WTC11 (cell line): Measurements from ENCODE around the gene PFKFB3. TPM values are rescaled to one million over a fixed set of nuclear protein-coding genes. Genes with fewer than 3 reads are reported as not detected.

Experiments used
- ATAC-seq: fragments of 200-7000 bp; cut with Tn5 transposase; 2 replicates; pipeline ENCODE4 v1.10.0; 2021; ENCODE audit warnings: mild to moderate bottlenecking, moderate library complexity
- CTCF ChIA-PET: fragments of 300-600 bp; sonication (Branson Sonifier 250); formaldehyde crosslinking; loops from one replicate; lab custom pipeline; 2021; ENCODE audit warnings: antibody characterized with exemption; lab: Charles Lee
- POLR2A ChIA-PET: fragments of 350-600 bp; sonication (Branson Sonifier 250); formaldehyde crosslinking; loops from one replicate; lab custom pipeline; 2021; ENCODE audit warnings: antibody characterized with exemption; lab: Charles Lee
- DNase-seq: peaks from one replicate; pipeline ENCODE4 v3.0.0; 2021; ENCODE audit warnings: low spot score
- H3K27ac Mint-ChIP-seq: 2 replicates; pipeline ENCODE4 v1.8.0; 2021; ENCODE audit warnings: mixed read lengths
- H3K27me3 Mint-ChIP-seq: 2 replicates; pipeline ENCODE4 v1.8.0; 2021; ENCODE audit warnings: low read depth, mild to moderate bottlenecking, moderate library complexity, mixed read lengths
- H3K36me3 Mint-ChIP-seq: 2 replicates; pipeline ENCODE4 v1.8.0; 2021; ENCODE audit warnings: mixed read lengths
- H3K4me1 Mint-ChIP-seq: 2 replicates; pipeline ENCODE4 v1.8.0; 2022; ENCODE audit warnings: mixed read lengths
- H3K4me3 Mint-ChIP-seq: 2 replicates; pipeline ENCODE4 v1.8.0; 2021; ENCODE audit warnings: mild to moderate bottlenecking, moderate library complexity, mixed read lengths
- H3K9me3 Mint-ChIP-seq: 2 replicates; pipeline ENCODE4 v1.8.0; 2021; ENCODE audit warnings: mixed read lengths
- CBFB ChIP-seq: sonication (generic); formaldehyde crosslinking; IDR thresholded peaks from 2 replicates; pipeline ENCODE4 v1.8.1; 2022; ENCODE audit warnings: mild to moderate bottlenecking, low read depth, missing genetic modification reagents
- E2F1 ChIP-seq: sonication (generic); formaldehyde crosslinking; IDR thresholded peaks from 2 replicates; pipeline ENCODE4 v1.8.0; 2022; ENCODE audit warnings: mild to moderate bottlenecking, missing genetic modification reagents
- E2F5 ChIP-seq: sonication (generic); formaldehyde crosslinking; IDR thresholded peaks from 2 replicates; pipeline ENCODE4 v1.8.1; 2022; ENCODE audit warnings: mild to moderate bottlenecking, moderate library complexity, missing genetic modification reagents
- ETV6 ChIP-seq: sonication (generic); formaldehyde crosslinking; IDR thresholded peaks from 2 replicates; pipeline ENCODE4 v1.8.1; 2022; ENCODE audit warnings: mild to moderate bottlenecking, missing genetic modification reagents
- GRHL2 ChIP-seq: fragments of 250-450 bp; sonication (Bioruptor Pico); IDR thresholded peaks from 2 replicates; pipeline ENCODE4 v1.8.0; 2022; ENCODE audit warnings: mild to moderate bottlenecking, moderate library complexity; ENCODE audit not compliant: insufficient replicate concordance, severe bottlenecking
- HMGA2 ChIP-seq: fragments of 250-450 bp; sonication (Bioruptor Pico); IDR thresholded peaks from 2 replicates; pipeline ENCODE4 v1.4.0; 2021; ENCODE audit warnings: mild to moderate bottlenecking, moderate library complexity
- HMGXB4 ChIP-seq: sonication (generic); formaldehyde crosslinking; IDR thresholded peaks from 2 replicates; pipeline ENCODE4 v1.8.1; 2023; ENCODE audit warnings: mild to moderate bottlenecking, moderate library complexity, missing genetic modification reagents
- JAZF1 ChIP-seq: fragments of 250-450 bp; sonication (Bioruptor Pico); IDR thresholded peaks from 2 replicates; pipeline ENCODE4 v1.9.0; 2021; ENCODE audit warnings: moderate library complexity, mild to moderate bottlenecking, inconsistent platforms
- MYBL2 ChIP-seq: sonication (generic); formaldehyde crosslinking; IDR thresholded peaks from 2 replicates; pipeline ENCODE4 v1.8.1; 2023; ENCODE audit warnings: mild to moderate bottlenecking, moderate library complexity, missing genetic modification reagents
- NFATC4 ChIP-seq: fragments of 250-450 bp; sonication (Bioruptor Pico); IDR thresholded peaks from 2 replicates; pipeline ENCODE4 v1.9.0; 2021; ENCODE audit warnings: mild to moderate bottlenecking
- NFYB ChIP-seq: sonication (generic); formaldehyde crosslinking; conservative IDR thresholded peaks from 2 replicates; pipeline ENCODE4 v1.8.0; 2022; ENCODE audit warnings: low read depth, missing genetic modification reagents
- PRRX2 ChIP-seq: fragments of 250-450 bp; sonication (Bioruptor Pico); IDR thresholded peaks from 2 replicates; pipeline ENCODE4 v1.8.0; 2021; ENCODE audit warnings: mild to moderate bottlenecking
- TP53 ChIP-seq: sonication (generic); formaldehyde crosslinking; IDR thresholded peaks from 2 replicates; pipeline ENCODE4 v1.8.1; 2023; ENCODE audit warnings: mild to moderate bottlenecking, missing genetic modification reagents
- ZBTB21 ChIP-seq: sonication (generic); formaldehyde crosslinking; IDR thresholded peaks from 2 replicates; pipeline ENCODE4 v1.8.1; 2023; ENCODE audit warnings: mild to moderate bottlenecking, missing genetic modification reagents, borderline replicate concordance
- ZBTB43 ChIP-seq: sonication (generic); formaldehyde crosslinking; IDR thresholded peaks from 2 replicates; pipeline ENCODE4 v1.8.1; 2023; ENCODE audit warnings: mild to moderate bottlenecking, missing genetic modification reagents
- ZNF232 ChIP-seq: sonication (generic); formaldehyde crosslinking; IDR thresholded peaks from 2 replicates; pipeline ENCODE4 v1.8.0; 2022; ENCODE audit warnings: mild to moderate bottlenecking, missing genetic modification reagents
- ZNF281 ChIP-seq: sonication (generic); formaldehyde crosslinking; IDR thresholded peaks from 2 replicates; pipeline ENCODE4 v1.8.0; 2023; ENCODE audit warnings: mild to moderate bottlenecking, missing genetic modification reagents
- ZNF671 ChIP-seq: fragments of 250-450 bp; sonication (Bioruptor Pico); IDR thresholded peaks from 2 replicates; pipeline ENCODE4 v1.8.0; 2021; ENCODE audit warnings: mild to moderate bottlenecking
- total RNA-seq: library from RNA; stranded (reverse); gene quantifications from 3 replicates; pipeline ENCODE4 v1.2.3, GENCODE V29; 2021

PFKFB3 gene
- total RNA-seq, 1 experiment from 2014 or later, result 30.6 TPM

- TF ChIP-seq PRRX2 (CRISPR knock-in tag), result no peak
Measured at GRCh38 chr10:6154566-6154965, 48.2 kb upstream of the PFKFB3 start (continued).

- H3K9me3 Mint-ChIP-seq, result no peaks in the 10 kb centered on the region
- no peak for ATAC-seq
- no peak overlapping the region for H3K27ac Mint-ChIP-seq
- no peak for DNase-seq
- H3K27me3 Mint-ChIP-seq, result peaks cover 6% of the 10 kb centered on the region
- ChIA-PET POLR2A (no interaction called here), CTCF (interaction anchor here (0.6 kb wide), 1 partner anchor 25 kb away, joined by 3 read pairs; no protein-coding TSS in a partner anchor)
- TF ChIP-seq ZNF281 (CRISPR knock-in tag), result no peak
- TF ChIP-seq HMGA2, result no peak
- TF ChIP-seq ZNF671 (CRISPR knock-in tag), result no peak
- no peak for TF ChIP-seq JAZF1 (CRISPR knock-in tag)
- no peak for TF ChIP-seq PRRX2 (CRISPR knock-in tag)
- TF ChIP-seq E2F5 (CRISPR knock-in tag), result no peak
- no peak for TF ChIP-seq NFYB (CRISPR knock-in tag)
- TF ChIP-seq HMGXB4 (CRISPR knock-in tag), result no peak
- H3K36me3 Mint-ChIP-seq, result no peaks in the 10 kb centered on the region
- peaks cover 13% of the 10 kb centered on the region for H3K4me1 Mint-ChIP-seq
- H3K4me3 Mint-ChIP-seq, result no peak overlapping the region
Measured at GRCh38 chr10:6158276-6158675, 44.5 kb upstream of the PFKFB3 start.

- H3K9me3 Mint-ChIP-seq, result no peaks in the 10 kb centered on the region
- H3K4me1 Mint-ChIP-seq, result peaks cover 20% of the 10 kb centered on the region
- H3K27ac Mint-ChIP-seq, result no peak overlapping the region
- DNase-seq (no peak), ATAC-seq (no peak)
- ChIA-PET POLR2A (interaction anchor here (1.0 kb wide), 1 partner anchor 18 kb away, joined by 3 read pairs; no protein-coding TSS in a partner anchor), CTCF (interaction anchor here (0.7 to 2.3 kb wide), 3 partner anchors 9 to 240 kb away, joined by 3 to 13 read pairs (median 4); no protein-coding TSS in a partner anchor)
- H3K36me3 Mint-ChIP-seq, result peaks cover 3% of the 10 kb centered on the region; the same call in 1 of the 2 replicates
- H3K4me3 Mint-ChIP-seq, result no peak overlapping the region
- peaks cover 6% of the 10 kb centered on the region for H3K27me3 Mint-ChIP-seq
- TF ChIP-seq ZNF232, result no peak
- TF ChIP-seq CBFB (CRISPR knock-in tag), result no peak
- no peak for TF ChIP-seq HMGA2
- TF ChIP-seq NFYB (CRISPR knock-in tag), result no peak
- no peak for TF ChIP-seq NFATC4
- no peak for TF ChIP-seq ETV6
- TF ChIP-seq E2F1 (CRISPR knock-in tag), result no peak
- no peak for TF ChIP-seq ZNF281 (CRISPR knock-in tag)
- no peak for TF ChIP-seq GRHL2 (CRISPR knock-in tag)
- TF ChIP-seq ZBTB21 (CRISPR knock-in tag), result no peak
- no peak for TF ChIP-seq TP53
- TF ChIP-seq ZBTB43 (CRISPR knock-in tag), result no peak
- no peak for TF ChIP-seq MYBL2 (CRISPR knock-in tag)
- no peak for TF ChIP-seq PRRX2 (CRISPR knock-in tag)
Measured at GRCh38 chr10:6161921-6162320, 40.8 kb upstream of the PFKFB3 start.
